ENCODE measurements around the gene SERPING1.

GRCh38 chr11:57640068-57640800 is 42.7 kb downstream of the SERPING1 start:
- TF ChIP-seq, protein P1, sequence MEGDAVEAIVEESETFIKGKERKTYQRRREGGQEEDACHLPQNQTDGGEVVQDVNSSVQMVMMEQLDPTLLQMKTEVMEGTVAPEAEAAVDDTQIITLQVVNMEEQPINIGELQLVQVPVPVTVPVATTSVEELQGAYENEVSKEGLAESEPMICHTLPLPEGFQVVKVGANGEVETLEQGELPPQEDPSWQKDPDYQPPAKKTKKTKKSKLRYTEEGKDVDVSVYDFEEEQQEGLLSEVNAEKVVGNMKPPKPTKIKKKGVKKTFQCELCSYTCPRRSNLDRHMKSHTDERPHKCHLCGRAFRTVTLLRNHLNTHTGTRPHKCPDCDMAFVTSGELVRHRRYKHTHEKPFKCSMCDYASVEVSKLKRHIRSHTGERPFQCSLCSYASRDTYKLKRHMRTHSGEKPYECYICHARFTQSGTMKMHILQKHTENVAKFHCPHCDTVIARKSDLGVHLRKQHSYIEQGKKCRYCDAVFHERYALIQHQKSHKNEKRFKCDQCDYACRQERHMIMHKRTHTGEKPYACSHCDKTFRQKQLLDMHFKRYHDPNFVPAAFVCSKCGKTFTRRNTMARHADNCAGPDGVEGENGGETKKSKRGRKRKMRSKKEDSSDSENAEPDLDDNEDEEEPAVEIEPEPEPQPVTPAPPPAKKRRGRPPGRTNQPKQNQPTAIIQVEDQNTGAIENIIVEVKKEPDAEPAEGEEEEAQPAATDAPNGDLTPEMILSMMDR (IDR thresholded peaks at IDR 0.05) = no peak
- TF ChIP-seq TCF7L2 (IDR thresholded peaks at IDR 0.05; ENCODE audit: low read depth, low read length) (no peak), POLR2AphosphoS5 (IDR thresholded peaks at IDR 0.05; ENCODE audit: low read depth, low read length) (no peak)
